ENCODE measurements around the gene PLSCR5.

DNA sequence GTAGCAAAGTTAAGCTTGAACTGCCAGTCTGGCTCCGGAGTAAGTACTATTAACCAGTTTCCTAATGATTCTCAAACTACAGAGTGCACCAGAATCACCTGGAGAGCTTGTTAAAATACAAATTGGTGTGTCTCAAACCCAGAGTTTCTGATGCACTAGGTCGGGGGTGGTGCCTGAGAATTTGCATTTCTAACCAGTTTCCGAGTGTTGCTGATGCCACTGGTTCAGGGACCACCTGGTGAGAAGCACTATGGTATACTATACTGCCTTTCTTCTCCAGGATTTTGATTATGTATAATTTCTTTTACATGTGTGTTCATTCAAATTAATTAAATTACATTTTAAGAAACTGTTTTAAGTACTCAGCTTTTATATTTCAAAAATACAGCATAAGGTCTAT lies 48.8 kb upstream of the PLSCR5 start:
- TF ChIP-seq GATA3 (IDR thresholded peaks at IDR 0.05; ENCODE audit: low read depth, low read length), result no peak
- TF ChIP-seq GATA2 (IDR thresholded peaks at IDR 0.05; ENCODE audit: low read depth, low read length), result no peak

Data from SH-SY5Y (cell line).